ENCODE results near the gene CTAGE15.
"Not testable (repeated sequence)": the region's sequence is repeated elsewhere in the genome, so short reads cannot be mapped to it uniquely, and the experiment has no call there.

- not testable (repeated sequence) for TF ChIP-seq CTCF, EP300, POLR2A (IDR thresholded peaks at IDR 0.05)
Observed at GRCh38 chr7:143522309-143522916, 49.2 kb upstream of the CTAGE15 start.
